ENCODE data around the gene AKT1S1. TPM values are rescaled to one million over a fixed set of nuclear protein-coding genes. Genes with fewer than 3 reads are reported as not detected.

AKT1S1 gene
- total and polyA plus RNA-seq, 2 donors (not counting 3 experiments of a cell fraction or from before 2014, with no cell fraction given), result 64.2 to 68.3 TPM

- H3K36me3 ChIP-seq (ENCODE audit: control insufficient read depth in 2 of 2, extremely low read depth in 1 of 2, insufficient read depth in 2 of 2, low read length in 2 of 2), result peaks cover 6 to 20% of the 10 kb centered on the region in 2 experiments
- DNase-seq (ENCODE audit: low read depth, low spot score) (no peak), FAIRE-seq (no peak)
- BruUV-seq (replicated peaks), result no TSS peak
- H3K27ac ChIP-seq (ENCODE audit: insufficient read depth, low read depth, low read length), result no peak overlapping the region
- dilution Hi-C loops (cut with MboI; ENCODE audit: extremely low pct_ligation_motif_present, low sequenced_read_pairs) (no loop called here), intact Hi-C loops (cut with micrococcal nuclease) (no loop called here)
- no peaks in the 10 kb centered on the region for H4K20me1 ChIP-seq (replicated peaks; ENCODE audit: control insufficient read depth, extremely low read depth, insufficient read depth, low read length)
- H3K4me2 ChIP-seq (ENCODE audit: insufficient read depth, low read length), result no peak overlapping the region
- ChIA-PET POLR2A (no interaction called here), CTCF (interaction anchor here (1.3 kb wide), 1 partner anchor 9 kb away, joined by 5 read pairs; no protein-coding TSS in a partner anchor)
- no peaks in the 10 kb centered on the region for H3K9me3 ChIP-seq (replicated peaks; ENCODE audit: control insufficient read depth, insufficient read depth, low read length)
- no peaks in the 10 kb centered on the region for H3K79me2 ChIP-seq (ENCODE audit: control insufficient read depth, insufficient read depth, low read length)
- H3K9ac ChIP-seq (replicated peaks; ENCODE audit: extremely low read depth, insufficient read depth, low read length), result no peak overlapping the region
- H3K4me1 ChIP-seq (ENCODE audit: control insufficient read depth, extremely low read depth, insufficient read depth, low read length), result no peaks in the 10 kb centered on the region
- TF ChIP-seq GATA2 (IDR thresholded peaks at IDR 0.05; ENCODE audit: insufficient read depth, insufficient read length, low read depth, low read length) (no peak), JUN (IDR thresholded peaks at IDR 0.05; ENCODE audit: borderline replicate concordance, insufficient read depth, insufficient read length, low read depth) (no peak), POLR2AphosphoS5 (IDR thresholded peaks at IDR 0.05; ENCODE audit: insufficient read depth, low read depth, low read length) (no peak), CTCF (IDR thresholded peaks at IDR 0.05; ENCODE audit: extremely low read depth in 1 of 2, insufficient read depth in 1 of 2, low read depth in 1 of 2, low read length in 2 of 2) (no peak), MAX (IDR thresholded peaks at IDR 0.05; ENCODE audit: insufficient read depth, insufficient read length) (no peak), MYC (IDR thresholded peaks at IDR 0.05; ENCODE audit: low read depth, low read length) (no peak), FOS (IDR thresholded peaks at IDR 0.05; ENCODE audit: borderline replicate concordance, insufficient read depth, low read length) (no peak), POLR2A (IDR thresholded peaks at IDR 0.05; ENCODE audit: low read depth, low read length) (no peak), EZH2 (IDR thresholded peaks at IDR 0.05; ENCODE audit: borderline replicate concordance, low read depth, low read length, severe bottlenecking) (no peak)
- no peaks in the 10 kb centered on the region for H3K9me1 ChIP-seq (replicated peaks; ENCODE audit: control insufficient read depth, extremely low read depth, insufficient read depth, low read length)
- no peak overlapping the region for H2AFZ ChIP-seq (ENCODE audit: low read depth, low read length)
- H3K27me3 ChIP-seq (ENCODE audit: control insufficient read depth in 2 of 2, insufficient read depth in 2 of 2, low read length in 2 of 2), result no peaks in the 10 kb centered on the region
- H3K4me3 ChIP-seq (replicated peaks in 1 of 3; ENCODE audit: insufficient read depth in 1 of 3, low read depth in 1 of 3, low read length in 3 of 3), result no peak overlapping the region
These were observed 29.9 kb upstream of the AKT1S1 start for GRCh38 chr19:49906879-49907564.

Measured in endothelial cell of umbilical vein (primary cell).